H1 (cell line): Measurements from ENCODE around the gene ANGPTL4. TPM values are rescaled to one million over a fixed set of nuclear protein-coding genes. Genes with fewer than 3 reads are reported as not detected.

Source experiments
- CBX5 ChIP-seq: fragments of 300-800, 300-1000 bp; sonication (generic); IDR thresholded peaks from 2 replicates; pipeline ENCODE4 v1.7.1; 2016; ENCODE audit warnings: antibody characterized with exemption, low read length, low read depth
- CEBPB ChIP-seq: IDR thresholded peaks from 2 replicates; pipeline ENCODE4 v1.6.1; 2012; ENCODE audit warnings: low read depth, low read length
- CHD1 ChIP-seq: IDR thresholded peaks from 2 replicates; pipeline ENCODE4 v1.6.1; 2012; ENCODE audit warnings: low read depth, low read length, improper control_type of control experiment
- RBBP5 ChIP-seq: IDR thresholded peaks from 2 replicates; pipeline ENCODE4 v1.7.1; 2012; ENCODE audit warnings: low read depth, mild to moderate bottlenecking, inconsistent platforms, low read length, moderate library complexity, borderline replicate concordance
- TBP ChIP-seq: IDR thresholded peaks from 2 replicates; pipeline ENCODE4 v1.6.1; 2011; ENCODE audit warnings: low read depth, low read length, improper control_type of control experiment
- TEAD4 ChIP-seq: IDR thresholded peaks from 2 replicates; pipeline ENCODE4 v1.6.1; 2012; ENCODE audit warnings: low read depth, low read length, inconsistent platforms, mixed read lengths
- polyA plus RNA-seq, 7 experiments: library from polyadenylated mRNA; depleted of rRNA in 3 of 7; stranded (reverse) in 5 of 7; unstranded in 2 of 7; fragments of >200 nt in 5 of 7; fragments of 200-250 nt in 2 of 7; gene quantifications; 1 replicate in 5 of 7; 2 replicates in 1 of 7; 4 replicates in 1 of 7; pipeline versions ENCODE4 v1.2.1 to v1.2.3, GENCODE V29; 2011 to 2013; ENCODE audit warnings: missing spikeins in 2 of 7, mixed read lengths in 2 of 7
- total RNA-seq: library from RNA; stranded (reverse); fragmentation: NEBNext Ultra II Directional; extraction: Animal tissue kit (Norgen Biotek cat#: 25700); gene quantifications from 2 replicates; pipeline ENCODE4 v1.2.1, GENCODE V29; 2021

The ANGPTL4 gene
- total and polyA plus RNA-seq, 2 of the 8 experiments (the other 6 are each of a cell fraction or from before 2014, with no cell fraction given), result 2.3 to 6.5 TPM

GRCh38 chr19:8397746-8398310 lies 33.9 kb downstream of the ANGPTL4 start (continued):
- TF ChIP-seq TBP, result no peak
- TF ChIP-seq RBBP5, result no peak
- TF ChIP-seq CBX5, result no peak
- no peak for TF ChIP-seq CEBPB
- TF ChIP-seq TEAD4, result no peak
- no peak for TF ChIP-seq CHD1
